ENCODE results near the gene HIP1. TPM values are rescaled to one million over a fixed set of nuclear protein-coding genes. Genes with fewer than 3 reads are reported as not detected.

HIP1 gene
- total and polyA plus RNA-seq, 2 of the 4 experiments (the other 2 are of a cell fraction): 6.8 to 10.0 TPM

GRCh38 chr7:75719626-75720025 is 19.1 kb downstream of the HIP1 start:
- Histone ChIP-seq H2BK120ac (ENCODE audit: low read depth, low read length) (no peak overlapping the region), H3K4me1 (ENCODE audit: control insufficient read depth, insufficient read depth, low read length) (0 out of 2 replicates have a peak, but pooled peaks cover 3% of the 10 kb centered on the region), H2AK9ac (replicated peaks; ENCODE audit: low read depth, low read length, poor library complexity) (no peak overlapping the region), H4K20me1 (ENCODE audit: insufficient read depth, low read length) (no peaks in the 10 kb centered on the region), H3K9me3 (ENCODE audit: control insufficient read depth, insufficient read depth, low read length) (no peaks in the 10 kb centered on the region), H2BK20ac (ENCODE audit: low read depth, low read length) (0 out of 2 replicates have a peak overlapping the region, but pooled peaks have one; percentile 32), H3K4ac (ENCODE audit: low read depth, low read length) (0 out of 2 replicates have a peak overlapping the region, but pooled peaks have one; percentile 34), H3K9me1 (ENCODE audit: insufficient read depth, low read length) (peaks cover 14% of the 10 kb centered on the region), H3K79me1 (ENCODE audit: low read depth in 1 of 2, low read length in 2 of 2) (peaks cover 0 to 31% of the 10 kb centered on the region in 2 experiments; a peak in 3 of 4 replicates), H3K9ac (ENCODE audit: low read depth, low read length) (no peak overlapping the region), H3K4me2 (ENCODE audit: low read depth, low read length) (no peak overlapping the region), H2BK15ac (ENCODE audit: low read depth, low read length) (no peak overlapping the region), H2BK5ac (ENCODE audit: low read depth, low read length, poor library complexity, severe bottlenecking) (no peak overlapping the region), H3K56ac (ENCODE audit: extremely low read depth, insufficient read depth, low read length) (no peak overlapping the region), H3K4me3 (ENCODE audit: insufficient read depth, low read depth, low read length) (no peak overlapping the region), H3K27ac (ENCODE audit: insufficient read depth, low read length) (no peak overlapping the region), H4K8ac (ENCODE audit: low read depth in 2 of 2, low read length in 2 of 2) (no peak overlapping the region; a peak in 1 of 4 replicates), H4K5ac (ENCODE audit: low read depth, low read length) (no peak overlapping the region), H3K18ac (ENCODE audit: low read depth, low read length) (no peak overlapping the region), H3K14ac (replicated peaks; ENCODE audit: low read depth, low read length) (no peak overlapping the region), H4K91ac (ENCODE audit: insufficient read depth, low read depth, low read length) (no peak overlapping the region; the same call in 1 of the 2 replicates), H3K23ac (ENCODE audit: low read depth, low read length) (no peak overlapping the region), H3K36me3 (ENCODE audit: control insufficient read depth, insufficient read depth, low read length) (peaks cover 2% of the 10 kb centered on the region; the same call in 1 of the 2 replicates), H2AFZ (replicated peaks; ENCODE audit: low read length, poor library complexity) (no peak overlapping the region), H2AK5ac (ENCODE audit: low read depth, low read length) (0 out of 2 replicates have a peak overlapping the region, but pooled peaks have one; percentile 9), H3K27me3 (ENCODE audit: control insufficient read depth, insufficient read depth, low read length) (no peaks in the 10 kb centered on the region)
- in situ Hi-C loops (cut with MboI; ENCODE audit: low sequenced_read_pairs): no loop called here
- ChIA-PET CTCF (no interaction called here), POLR2A (ENCODE audit: unreplicated experiment) (no interaction called here)
- BruUV-seq (replicated peaks): no TSS peak
- dilution Hi-C loops (cut with HindIII; ENCODE audit: low sequenced_read_pairs, unreplicated experiment): no loop called here
- ATAC-seq (ENCODE audit: low read depth) (no peak), DNase-seq (no peak)
- WGBS, 2 experiments (ENCODE audit: extremely low coverage in 2 of 2, insufficient read length in 1 of 2): 100% methylated on average over 1 of the region's 5 CpGs; no CpG with 5 or more reads in 1 of the 2 experiments
- intact Hi-C loops (cut with micrococcal nuclease): no loop called here
- TF ChIP-seq RAD21 (IDR thresholded peaks at IDR 0.05; ENCODE audit: low read length): no peak
- TF ChIP-seq RFX5 (IDR thresholded peaks at IDR 0.05; ENCODE audit: low read depth, low read length): no peak
- no peak for TF ChIP-seq BHLHE40 (IDR thresholded peaks at IDR 0.05; ENCODE audit: low read depth, low read length)
- no peak for TF ChIP-seq CTCF (conservative IDR thresholded peaks at IDR 0.05; ENCODE audit: low read depth, low read length)
- TF ChIP-seq USF2 (IDR thresholded peaks at IDR 0.05; ENCODE audit: low read depth, low read length): no peak
- TF ChIP-seq MAFK (IDR thresholded peaks at IDR 0.05; ENCODE audit: low read depth, low read length): no peak
- TF ChIP-seq SMC3 (IDR thresholded peaks at IDR 0.05; ENCODE audit: low read depth, low read length): no peak
- TF ChIP-seq POLR2A (IDR thresholded peaks at IDR 0.05; ENCODE audit: low read depth, low read length): no peak
